Measurements from ENCODE around the gene OPCML. TPM values are rescaled to one million over a fixed set of nuclear protein-coding genes. Genes with fewer than 3 reads are reported as not detected.

OPCML gene
- total and polyA plus RNA-seq, 2 of the 13 experiments (the other 11 are each of a cell fraction or from before 2014, with no cell fraction given), result not detected

- TF ChIP-seq HIC2 (CRISPR knock-in tag; IDR thresholded peaks at IDR 0.05; ENCODE audit: low read depth) (no peak), SUZ12 (IDR thresholded peaks at IDR 0.05; ENCODE audit: low read depth, low read length) (no peak), MAFK (conservative IDR thresholded peaks at IDR 0.05 in 1 of 2, IDR thresholded peaks at IDR 0.05 in 1 of 2; ENCODE audit: low read length in 2 of 2) (no peak), EZH2 (conservative IDR thresholded peaks at IDR 0.05; ENCODE audit: low read depth, low read length) (no peak), TCF7 (IDR thresholded peaks at IDR 0.05; ENCODE audit: low read depth) (no peak), DZIP1 (CRISPR knock-in tag; IDR thresholded peaks at IDR 0.05) (no peak), REPIN1 (CRISPR knock-in tag; IDR thresholded peaks at IDR 0.05; ENCODE audit: borderline replicate concordance, low read depth) (no peak), ZBTB26 (CRISPR knock-in tag; IDR thresholded peaks at IDR 0.05; ENCODE audit: borderline replicate concordance) (no peak), ATF3 (CRISPR knock-in tag; IDR thresholded peaks at IDR 0.05) (no peak), KDM4B (CRISPR knock-in tag; IDR thresholded peaks at IDR 0.05) (no peak), NFATC3 (CRISPR knock-in tag; IDR thresholded peaks at IDR 0.05) (no peak)
Observed at GRCh38 chr11:133072858-133073582, 459.3 kb downstream of the OPCML start (continued).

All from HepG2 (cell line).